Smooth muscle cell (in vitro differentiated cells): Measurements from ENCODE around the gene ZXDC. TPM values are rescaled to one million over a fixed set of nuclear protein-coding genes. Genes with fewer than 3 reads are reported as not detected.

ENCODE experiments used
- DNase-seq: peaks from one replicate; lab custom pipeline; 2025; ENCODE audit not compliant: unreplicated experiment; lab: John Stamatoyannopoulos, UW
- H2AFZ ChIP-seq: fragments of 200-600 bp; sonication (generic); 2 replicates; pipeline ENCODE4 v1.6.0; 2016; ENCODE audit warnings: antibody characterized with exemption, low read depth, mild to moderate bottlenecking
- H3F3A ChIP-seq: fragments of 200-600 bp; sonication (generic); 2 replicates; pipeline ENCODE4 v1.6.0; 2017; ENCODE audit warnings: antibody characterized with exemption, low read depth
- H3K27ac ChIP-seq: fragments of 200-600 bp; sonication (generic); 2 replicates; pipeline ENCODE4 v1.5.1; 2016; ENCODE audit warnings: low read depth, mild to moderate bottlenecking
- H3K27me3 ChIP-seq: fragments of 200-600 bp; sonication (generic); 2 replicates; pipeline ENCODE4 v1.6.1; 2016; ENCODE audit warnings: low read depth, mild to moderate bottlenecking
- H3K36me3 ChIP-seq: fragments of 200-600 bp; sonication (generic); 2 replicates; pipeline ENCODE4 v1.5.1; 2016; ENCODE audit warnings: low read depth
- H3K4me1 ChIP-seq: fragments of 200-600 bp; sonication (generic); 2 replicates; pipeline ENCODE4 v1.5.1; 2016; ENCODE audit warnings: low read depth
- H3K4me2 ChIP-seq: fragments of 200-600 bp; sonication (generic); 2 replicates; pipeline ENCODE4 v1.6.0; 2016; ENCODE audit warnings: mild to moderate bottlenecking
- H3K4me3 ChIP-seq: fragments of 200-600 bp; sonication (generic); 2 replicates; pipeline ENCODE4 v1.5.1; 2016; ENCODE audit warnings: mild to moderate bottlenecking
- H3K79me2 ChIP-seq: fragments of 200-600 bp; sonication (generic); 2 replicates; pipeline ENCODE4 v1.6.0; 2016; ENCODE audit warnings: low read depth, mild to moderate bottlenecking
- H3K9ac ChIP-seq: fragments of 200-600 bp; sonication (generic); 2 replicates; pipeline ENCODE4 v1.6.0; 2016; ENCODE audit warnings: low read depth
- H3K9me3 ChIP-seq: fragments of 200-600 bp; sonication (generic); replicated peaks from 2 replicates; pipeline ENCODE4 v1.5.1; 2016; ENCODE audit warnings: low read depth
- H4K20me1 ChIP-seq: fragments of 200-600 bp; sonication (generic); 2 replicates; pipeline ENCODE4 v1.6.0; 2016; ENCODE audit warnings: low read depth
- CTCF ChIP-seq: fragments of 200-600 bp; sonication (generic); IDR thresholded peaks from 2 replicates; pipeline ENCODE4 v1.5.1; 2017; ENCODE audit warnings: borderline replicate concordance, mild to moderate bottlenecking, antibody characterized with exemption; ENCODE audit not compliant: insufficient read depth, poor library complexity, severe bottlenecking
- WGBS: methylation state at CpG from one replicate; pipeline ENCODE4 v1.1.7; 2016; ENCODE audit warnings: low lambda C conversion rate; 5-methylcytosine and 5-hydroxymethylcytosine counted together
- polyA plus RNA-seq: library from polyadenylated mRNA; unstranded; fragments of >200 nt; fragmentation: Nextera tagmentation; extraction: Ambion mirVana; gene quantifications from 2 replicates; pipeline ENCODE4 v1.2.1, GENCODE V29; 2016
- total RNA-seq: library from RNA; depleted of rRNA; stranded (reverse); fragments of >200 nt; gene quantifications from 2 replicates; pipeline ENCODE4 v1.2.3, GENCODE V29; 2014

The ZXDC gene
- total and polyA plus RNA-seq, 2 experiments from 2014 or later, result 9.2 to 20.4 TPM

- no peak for TF ChIP-seq CTCF
- no peaks in the 10 kb centered on the region for H3K36me3 ChIP-seq
- DNase-seq, result no peak
- no peaks in the 10 kb centered on the region for H4K20me1 ChIP-seq
- 88% methylated on average over 5 of the region's 5 CpGs for WGBS
- no peak overlapping the region for H3K4me2 ChIP-seq
- H3K9ac ChIP-seq, result no peak overlapping the region
- H3K4me3 ChIP-seq, result no peak overlapping the region
- H3K27ac ChIP-seq, result no peak overlapping the region
- H3K9me3 ChIP-seq, result no peaks in the 10 kb centered on the region
- peaks cover 8% of the 10 kb centered on the region for H3K27me3 ChIP-seq
- no peaks in the 10 kb centered on the region for H3K4me1 ChIP-seq
- no peaks in the 10 kb centered on the region for H3K79me2 ChIP-seq
- H2AFZ ChIP-seq, result no peak overlapping the region
- H3F3A ChIP-seq, result no peaks in the 10 kb centered on the region
Observed at GRCh38 chr3:126407412-126408044, 68.2 kb downstream of the ZXDC start.

- no peaks in the 10 kb centered on the region for H3K36me3 ChIP-seq
- H4K20me1 ChIP-seq, result no peaks in the 10 kb centered on the region
- no peak overlapping the region for H3K4me3 ChIP-seq
- H3K9me3 ChIP-seq, result no peaks in the 10 kb centered on the region
- H3K79me2 ChIP-seq, result no peaks in the 10 kb centered on the region
- no peaks in the 10 kb centered on the region for H3F3A ChIP-seq
- peaks cover 8% of the 10 kb centered on the region for H3K27me3 ChIP-seq
- 84% methylated on average over 15 of the region's 15 CpGs for WGBS
- H2AFZ ChIP-seq, result no peak overlapping the region
- H3K27ac ChIP-seq, result no peak overlapping the region
- no peak for DNase-seq
- H3K9ac ChIP-seq, result no peak overlapping the region
- no peak overlapping the region for H3K4me2 ChIP-seq
- TF ChIP-seq CTCF, result no peak
- H3K4me1 ChIP-seq, result no peaks in the 10 kb centered on the region
Observed at GRCh38 chr3:126406389-126407296, 69.0 kb downstream of the ZXDC start.

GRCh38 chr3:126402666-126403302 lies 72.9 kb downstream of the ZXDC start:
- TF ChIP-seq CTCF, result no peak
- WGBS, result 82% methylated on average over 12 of the region's 12 CpGs
- no peak overlapping the region for H3K9ac ChIP-seq

More at GRCh38 chr3:126402666-126403302, 72.9 kb downstream of the ZXDC start:
- no peaks in the 10 kb centered on the region for H3K79me2 ChIP-seq
- H3K36me3 ChIP-seq, result no peaks in the 10 kb centered on the region
- DNase-seq, result no peak
- no peak overlapping the region for H3K4me3 ChIP-seq
- H3K4me1 ChIP-seq, result no peaks in the 10 kb centered on the region
- no peak overlapping the region for H3K27ac ChIP-seq
- no peaks in the 10 kb centered on the region for H3K27me3 ChIP-seq
- H2AFZ ChIP-seq, result no peak overlapping the region
- no peak overlapping the region for H3K4me2 ChIP-seq
- no peaks in the 10 kb centered on the region for H3K9me3 ChIP-seq
- H3F3A ChIP-seq, result no peaks in the 10 kb centered on the region
- H4K20me1 ChIP-seq, result no peaks in the 10 kb centered on the region
